ENCODE results near the gene YEATS2.

DNA sequence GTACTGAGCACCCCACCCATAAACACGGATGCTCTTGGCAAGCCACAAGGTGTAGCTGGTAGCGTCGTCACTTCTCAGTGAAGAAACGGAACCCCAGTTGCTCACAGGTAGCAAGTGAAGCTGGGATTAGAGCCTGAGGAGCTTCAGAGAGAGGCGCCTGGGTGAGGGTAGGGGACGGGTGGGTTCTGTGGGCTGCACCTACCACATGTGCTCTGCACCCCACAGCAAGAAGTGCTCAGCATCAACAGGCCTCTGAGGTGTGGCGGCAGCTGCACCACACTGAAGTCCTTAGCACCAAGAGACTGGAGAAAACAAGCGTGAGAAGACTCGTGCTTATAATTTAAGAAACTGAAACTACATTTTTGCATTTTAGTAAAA lies 118.0 kb downstream of the YEATS2 start:
- TF ChIP-seq POLR2A (IDR thresholded peaks at IDR 0.05; ENCODE audit: borderline replicate concordance, extremely low read depth, insufficient read depth, insufficient read length) (no peak), JUND (IDR thresholded peaks at IDR 0.05) (no peak)
- TF ChIP-seq, protein P1, sequence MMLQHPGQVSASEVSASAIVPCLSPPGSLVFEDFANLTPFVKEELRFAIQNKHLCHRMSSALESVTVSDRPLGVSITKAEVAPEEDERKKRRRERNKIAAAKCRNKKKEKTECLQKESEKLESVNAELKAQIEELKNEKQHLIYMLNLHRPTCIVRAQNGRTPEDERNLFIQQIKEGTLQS (IDR thresholded peaks at IDR 0.05): no peak
- TF ChIP-seq, protein P2, sequence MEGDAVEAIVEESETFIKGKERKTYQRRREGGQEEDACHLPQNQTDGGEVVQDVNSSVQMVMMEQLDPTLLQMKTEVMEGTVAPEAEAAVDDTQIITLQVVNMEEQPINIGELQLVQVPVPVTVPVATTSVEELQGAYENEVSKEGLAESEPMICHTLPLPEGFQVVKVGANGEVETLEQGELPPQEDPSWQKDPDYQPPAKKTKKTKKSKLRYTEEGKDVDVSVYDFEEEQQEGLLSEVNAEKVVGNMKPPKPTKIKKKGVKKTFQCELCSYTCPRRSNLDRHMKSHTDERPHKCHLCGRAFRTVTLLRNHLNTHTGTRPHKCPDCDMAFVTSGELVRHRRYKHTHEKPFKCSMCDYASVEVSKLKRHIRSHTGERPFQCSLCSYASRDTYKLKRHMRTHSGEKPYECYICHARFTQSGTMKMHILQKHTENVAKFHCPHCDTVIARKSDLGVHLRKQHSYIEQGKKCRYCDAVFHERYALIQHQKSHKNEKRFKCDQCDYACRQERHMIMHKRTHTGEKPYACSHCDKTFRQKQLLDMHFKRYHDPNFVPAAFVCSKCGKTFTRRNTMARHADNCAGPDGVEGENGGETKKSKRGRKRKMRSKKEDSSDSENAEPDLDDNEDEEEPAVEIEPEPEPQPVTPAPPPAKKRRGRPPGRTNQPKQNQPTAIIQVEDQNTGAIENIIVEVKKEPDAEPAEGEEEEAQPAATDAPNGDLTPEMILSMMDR (IDR thresholded peaks at IDR 0.05 in 2 of 3, conservative IDR thresholded peaks at IDR 0.05 in 1 of 3; ENCODE audit: borderline replicate concordance in 1 of 3, insufficient read depth in 1 of 3, low read depth in 2 of 3, low read length in 2 of 3): no peak

Measured in HCT116 (cell line).